Mesendoderm (in vitro differentiated cells): ENCODE data around the gene FAM98C.

Source experiments
- DNase-seq: peaks from one replicate; pipeline ENCODE4 v3.0.0; 2013
- H2AK5ac ChIP-seq: 2 replicates; pipeline ENCODE4 v1.6.1; 2013; ENCODE audit warnings: low read length, inconsistent platforms
- H2BK120ac ChIP-seq: 2 replicates; pipeline ENCODE4 v1.6.1; 2013; ENCODE audit warnings: low read depth, mild to moderate bottlenecking, low read length, moderate library complexity, mixed read lengths
- H2BK15ac ChIP-seq: replicated peaks from 2 replicates; pipeline ENCODE4 v1.6.1; 2013; ENCODE audit warnings: low read depth, mild to moderate bottlenecking, moderate library complexity
- H2BK5ac ChIP-seq: 2 replicates; pipeline ENCODE4 v1.6.1; 2013; ENCODE audit warnings: low read length, inconsistent platforms
- H3K18ac ChIP-seq: 2 replicates; pipeline ENCODE4 v1.6.1; 2013; ENCODE audit warnings: mild to moderate bottlenecking, low read length, mixed read lengths
- H3K23ac ChIP-seq: one replicate; pipeline ENCODE4 v1.6.1; 2013; ENCODE audit warnings: low read length
- H3K27ac ChIP-seq: 2 replicates; pipeline ENCODE4 v1.5.1; 2013; ENCODE audit warnings: low read depth, mild to moderate bottlenecking, inconsistent platforms, low read length, moderate library complexity
- H3K27me3 ChIP-seq: 2 replicates; pipeline ENCODE4 v1.6.1; 2013; ENCODE audit warnings: low read length, control low read depth, mild to moderate bottlenecking, inconsistent platforms; ENCODE audit not compliant: insufficient read depth, poor library complexity
- H3K36me3 ChIP-seq: 2 replicates; pipeline ENCODE4 v1.6.1; 2013; ENCODE audit warnings: low read length, inconsistent platforms; ENCODE audit not compliant: control insufficient read depth, insufficient read depth
- H3K4ac ChIP-seq: one replicate; pipeline ENCODE4 v1.6.1; 2013; ENCODE audit warnings: low read depth, mild to moderate bottlenecking, low read length, moderate library complexity
- H3K4me1 ChIP-seq: 2 replicates; pipeline ENCODE4 v1.6.1; 2013; ENCODE audit warnings: low read depth, low read length, inconsistent platforms; ENCODE audit not compliant: control insufficient read depth
- H3K4me2 ChIP-seq: 2 replicates; pipeline ENCODE4 v1.6.1; 2013; ENCODE audit warnings: low read length
- H3K4me3 ChIP-seq: 2 replicates; pipeline ENCODE4 v1.5.1; 2013; ENCODE audit warnings: mild to moderate bottlenecking, low read length
- H3K56ac ChIP-seq: one replicate; pipeline ENCODE4 v1.6.1; 2013; ENCODE audit warnings: low read length
- H3K79me1 ChIP-seq: 2 replicates; pipeline ENCODE4 v1.6.1; 2013; ENCODE audit warnings: low read length, inconsistent platforms
- H3K79me2 ChIP-seq: 2 replicates; pipeline ENCODE4 v1.6.1; 2013; ENCODE audit warnings: mild to moderate bottlenecking, low read length; ENCODE audit not compliant: control insufficient read depth, insufficient read depth
- H3K9ac ChIP-seq: 2 replicates; pipeline ENCODE4 v1.6.1; 2013; ENCODE audit warnings: low read length, inconsistent platforms
- H4K5ac ChIP-seq: one replicate; pipeline ENCODE4 v1.6.1; 2013; ENCODE audit warnings: low read length
- H4K8ac ChIP-seq: one replicate; pipeline ENCODE4 v1.6.1; 2013; ENCODE audit warnings: low read depth, mild to moderate bottlenecking, control low read depth, low read length, moderate library complexity
- WGBS: extraction: QIAGEN DNeasy Blood & Tissue Kit; methylation state at CpG from one replicate; pipeline ENCODE4 v1.1.7; 2013; ENCODE audit warnings: low lambda C conversion rate, missing lambda C conversion rate; ENCODE audit not compliant: insufficient coverage; ENCODE audit errors: extremely low coverage; 5-methylcytosine and 5-hydroxymethylcytosine counted together

Gene FAM98C

DNA sequence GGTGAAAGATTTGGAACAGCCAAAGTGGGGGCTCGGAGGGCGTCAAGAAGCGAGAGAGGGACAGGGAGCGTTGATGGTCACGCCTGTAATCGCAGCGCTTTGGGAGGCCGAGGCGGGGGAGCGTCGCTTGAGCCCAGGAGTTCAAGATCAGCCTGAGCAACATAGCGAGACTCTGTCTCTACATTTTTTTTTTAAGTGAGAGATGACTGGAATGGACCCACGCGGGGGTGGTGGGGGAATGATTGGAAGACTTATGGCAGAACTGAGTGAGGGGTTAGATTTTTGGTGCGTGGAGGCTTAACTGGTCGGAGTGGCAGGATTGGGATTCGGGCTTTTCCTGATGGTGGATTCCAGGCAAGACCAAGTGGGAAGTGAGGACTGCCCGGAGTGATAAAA is 27.8 kb upstream of the FAM98C start:
- Histone ChIP-seq H3K23ac (no peak overlapping the region), H3K27me3 (no peaks in the 10 kb centered on the region), H2BK120ac (no peak overlapping the region), H3K4ac (no peak overlapping the region), H3K27ac (no peak overlapping the region), H3K18ac (peak overlapping the region; percentile 84), H2AK5ac (no peak overlapping the region), H2BK5ac (no peak overlapping the region), H3K36me3 (peaks cover 2% of the 10 kb centered on the region), H3K56ac (peak overlapping the region; percentile 83), H3K79me1 (peaks cover 13% of the 10 kb centered on the region), H3K4me3 (peak overlapping the region; percentile 82), H4K5ac (no peak overlapping the region), H3K79me2 (peaks cover 19% of the 10 kb centered on the region), H4K8ac (no peak overlapping the region), H3K4me2 (peak overlapping the region; percentile 35), H3K4me1 (no peaks in the 10 kb centered on the region), H3K9ac (peak overlapping the region; percentile 75), H2BK15ac (no peak overlapping the region)
- no CpG with 5 or more reads among the region's 18 CpGs for WGBS
- no peak for DNase-seq

DNA sequence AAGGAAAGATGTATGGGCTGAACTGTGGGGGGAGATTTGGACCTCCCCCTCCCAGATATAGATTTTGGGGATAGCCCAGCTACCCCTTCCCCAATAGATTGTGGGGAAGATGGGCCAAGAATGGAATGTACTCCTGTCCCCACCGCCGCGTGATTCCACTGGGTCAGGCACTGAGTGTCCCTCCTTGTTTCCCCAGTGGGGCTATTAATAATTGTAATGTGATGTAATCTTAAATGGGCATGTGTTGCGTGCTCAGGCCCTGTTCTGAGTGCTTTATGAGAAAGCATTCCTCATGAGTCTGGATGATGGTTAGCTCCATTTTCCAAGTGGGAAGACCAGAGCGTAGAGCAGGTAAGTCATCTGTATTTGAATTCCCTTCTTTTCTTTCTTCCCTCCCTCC is 27.1 kb upstream of the FAM98C start:
- Histone ChIP-seq H3K9ac (peak overlapping the region; percentile 75), H3K27me3 (no peaks in the 10 kb centered on the region), H3K4me2 (peak overlapping the region; percentile 35), H3K79me1 (peaks cover 13% of the 10 kb centered on the region), H3K4me1 (no peaks in the 10 kb centered on the region), H3K56ac (peak overlapping the region; percentile 83), H3K4ac (no peak overlapping the region), H3K18ac (no peak overlapping the region), H3K27ac (no peak overlapping the region), H3K23ac (no peak overlapping the region), H2BK15ac (no peak overlapping the region), H3K36me3 (peaks cover 2% of the 10 kb centered on the region), H2BK5ac (no peak overlapping the region), H4K5ac (no peak overlapping the region), H2BK120ac (no peak overlapping the region), H4K8ac (no peak overlapping the region), H2AK5ac (no peak overlapping the region), H3K4me3 (peak overlapping the region; percentile 82), H3K79me2 (peaks cover 19% of the 10 kb centered on the region)
- WGBS: no CpG with 5 or more reads among the region's 5 CpGs
- DNase-seq: no peak

DNA sequence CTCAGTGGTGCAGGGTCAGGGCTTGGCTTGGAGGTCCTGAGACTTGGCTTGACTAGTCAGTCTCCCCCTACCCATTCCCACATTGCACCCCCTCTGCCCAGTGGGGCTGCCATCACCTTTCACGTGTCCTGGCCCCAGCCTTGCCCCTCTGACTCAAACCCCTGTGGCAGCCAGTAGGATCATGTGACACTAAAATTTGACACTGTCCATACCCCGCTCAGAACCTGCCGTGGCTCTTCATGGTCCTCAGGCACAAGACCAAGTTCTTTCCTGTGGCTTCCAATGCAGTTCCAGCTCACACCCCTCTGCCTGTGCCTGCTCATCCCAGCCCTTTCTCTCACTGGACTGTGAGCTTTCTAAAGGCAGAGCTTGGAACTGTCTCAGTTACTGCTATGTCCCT is 26.3 kb upstream of the FAM98C start:
- no peak overlapping the region for H4K8ac ChIP-seq
- no peak overlapping the region for H2AK5ac ChIP-seq
- H3K9ac ChIP-seq: no peak overlapping the region
- H3K56ac ChIP-seq: no peak overlapping the region
- no peaks in the 10 kb centered on the region for H3K27me3 ChIP-seq
- WGBS: no CpG with 5 or more reads among the region's 3 CpGs
- no peak overlapping the region for H3K23ac ChIP-seq
- no peak overlapping the region for H3K27ac ChIP-seq
- no peak overlapping the region for H3K4me2 ChIP-seq
- H3K36me3 ChIP-seq: peaks cover 9% of the 10 kb centered on the region
- no peak overlapping the region for H2BK15ac ChIP-seq
- no peak for DNase-seq
- peaks cover 13% of the 10 kb centered on the region for H3K79me1 ChIP-seq
- H4K5ac ChIP-seq: no peak overlapping the region
- no peak overlapping the region for H2BK5ac ChIP-seq
- H3K4me3 ChIP-seq: no peak overlapping the region
- no peak overlapping the region for H2BK120ac ChIP-seq
- H3K4me1 ChIP-seq: no peaks in the 10 kb centered on the region
- no peak overlapping the region for H3K4ac ChIP-seq
- no peak overlapping the region for H3K18ac ChIP-seq
- H3K79me2 ChIP-seq: peaks cover 19% of the 10 kb centered on the region

DNA sequence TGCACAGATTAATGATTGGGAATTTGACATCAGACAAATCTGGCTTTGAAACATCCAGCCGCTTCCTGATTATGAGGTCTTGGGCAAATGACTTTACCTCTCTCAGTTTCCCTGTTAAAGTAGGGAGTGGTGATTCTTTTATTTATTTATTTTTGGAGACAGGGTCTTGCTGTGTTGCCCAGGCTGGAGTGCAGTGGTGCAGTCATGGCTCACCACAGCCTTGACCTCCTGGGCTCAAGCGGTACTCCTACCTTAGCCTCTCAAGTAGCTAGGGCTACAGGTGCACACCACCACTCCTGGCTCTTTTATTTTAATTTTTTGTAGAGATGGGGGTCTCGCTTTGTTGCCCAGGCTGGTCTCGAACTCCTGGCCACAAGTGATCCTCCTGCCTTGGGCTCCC is 25.8 kb upstream of the FAM98C start:
- no peak overlapping the region for H4K8ac ChIP-seq
- H3K79me1 ChIP-seq: peaks cover 13% of the 10 kb centered on the region
- no peak overlapping the region for H3K4me3 ChIP-seq
- no peak overlapping the region for H3K4me2 ChIP-seq
- no peak overlapping the region for H2BK5ac ChIP-seq
- no peak overlapping the region for H3K56ac ChIP-seq
- no peak overlapping the region for H2AK5ac ChIP-seq
- H3K27me3 ChIP-seq: no peaks in the 10 kb centered on the region
- H3K79me2 ChIP-seq: peaks cover 19% of the 10 kb centered on the region
- no peak overlapping the region for H3K23ac ChIP-seq
- no peaks in the 10 kb centered on the region for H3K4me1 ChIP-seq
- H3K36me3 ChIP-seq: peaks cover 11% of the 10 kb centered on the region
- no peak overlapping the region for H3K27ac ChIP-seq
- WGBS: no CpG with 5 or more reads among the region's 4 CpGs
- no peak for DNase-seq
- H4K5ac ChIP-seq: no peak overlapping the region
- H2BK120ac ChIP-seq: no peak overlapping the region
- no peak overlapping the region for H3K18ac ChIP-seq
- no peak overlapping the region for H2BK15ac ChIP-seq
- H3K4ac ChIP-seq: no peak overlapping the region
- H3K9ac ChIP-seq: no peak overlapping the region

DNA sequence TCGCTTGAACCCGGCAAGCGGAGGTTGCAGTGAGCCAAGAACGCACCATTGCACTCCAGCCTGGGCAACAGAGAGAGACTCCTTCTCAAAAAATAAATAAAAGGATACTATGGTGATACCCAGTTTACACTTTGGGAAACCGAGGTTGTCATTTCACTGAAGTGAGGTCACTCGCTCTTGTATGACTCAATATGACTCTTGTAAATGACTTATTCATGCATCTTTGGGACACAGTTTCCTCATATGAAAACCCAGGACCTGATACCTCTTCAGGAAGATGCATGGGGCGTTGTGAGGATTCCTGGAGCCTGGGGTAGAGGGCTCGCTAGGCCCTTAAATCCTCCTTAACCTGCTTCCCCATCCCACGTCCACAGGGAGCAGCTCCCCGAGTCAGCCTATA is 24.0 kb upstream of the FAM98C start:
- Histone ChIP-seq H3K27ac (no peak overlapping the region), H3K18ac (no peak overlapping the region), H3K4ac (no peak overlapping the region), H2BK120ac (no peak overlapping the region), H4K8ac (no peak overlapping the region), H3K4me2 (no peak overlapping the region), H3K79me1 (peaks cover 13% of the 10 kb centered on the region), H3K27me3 (no peaks in the 10 kb centered on the region), H3K9ac (no peak overlapping the region), H2BK5ac (no peak overlapping the region), H4K5ac (no peak overlapping the region), H3K36me3 (peaks cover 15% of the 10 kb centered on the region), H3K4me1 (no peaks in the 10 kb centered on the region), H3K79me2 (peaks cover 19% of the 10 kb centered on the region), H3K23ac (no peak overlapping the region), H2AK5ac (no peak overlapping the region), H2BK15ac (no peak overlapping the region), H3K56ac (no peak overlapping the region), H3K4me3 (no peak overlapping the region)
- no peak for DNase-seq
- no CpG with 5 or more reads among the region's 10 CpGs for WGBS

DNA sequence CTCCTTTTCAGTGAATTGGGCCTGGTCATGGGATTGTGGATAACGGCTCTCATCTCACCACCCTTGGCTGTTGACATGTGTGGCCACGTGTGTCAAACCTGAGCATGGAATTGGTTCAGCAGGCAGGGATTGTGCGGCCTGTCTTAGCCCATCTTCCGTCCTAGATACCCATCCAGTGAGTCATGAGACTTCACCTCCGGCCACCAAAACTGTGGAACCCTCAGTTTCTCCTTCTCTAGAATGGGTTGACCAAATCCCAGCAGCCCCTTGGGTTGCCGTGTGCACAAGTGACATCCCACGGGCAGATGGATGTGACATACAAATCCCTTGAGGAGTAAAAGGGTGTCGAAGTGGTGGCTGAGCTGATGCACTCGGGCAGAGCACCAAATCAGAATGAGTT is 21.8 kb upstream of the FAM98C start:
- Histone ChIP-seq H3K4me3 (no peak overlapping the region), H3K27me3 (no peaks in the 10 kb centered on the region), H3K4me2 (no peak overlapping the region), H3K23ac (no peak overlapping the region), H3K27ac (no peak overlapping the region), H2BK120ac (no peak overlapping the region), H3K79me2 (peaks cover 6% of the 10 kb centered on the region), H3K36me3 (peaks cover 15% of the 10 kb centered on the region), H3K18ac (no peak overlapping the region), H3K4me1 (no peaks in the 10 kb centered on the region), H4K5ac (no peak overlapping the region), H3K4ac (no peak overlapping the region), H2AK5ac (no peak overlapping the region), H4K8ac (no peak overlapping the region), H3K79me1 (peaks cover 6% of the 10 kb centered on the region), H2BK5ac (no peak overlapping the region), H3K56ac (no peak overlapping the region), H2BK15ac (no peak overlapping the region), H3K9ac (no peak overlapping the region)
- no CpG with 5 or more reads among the region's 9 CpGs for WGBS
- DNase-seq: no peak
